Astrocyte of the spinal cord (primary cell): ENCODE data around the gene EHMT1.

Experiments used
- DNase-seq: peaks from one replicate; pipeline ENCODE4 v3.0.0; 2011; ENCODE audit warnings: low read depth, low spot score
- H3K4me3 ChIP-seq: 2 replicates; pipeline ENCODE4 v1.5.1; 2011; ENCODE audit warnings: low read depth, mild to moderate bottlenecking, low read length, moderate library complexity
- in situ Hi-C: cut with HindIII; loops from 2 replicates; pipeline ENCODE4 v1.10.0; 2017; ENCODE audit warnings: low sequenced_read_pairs
- TF ChIP-seq, protein P1 (sequence below): IDR thresholded peaks from 2 replicates; pipeline ENCODE4 v1.5.1; 2012; ENCODE audit warnings: low read depth, mild to moderate bottlenecking, low read length, inconsistent platforms

Gene EHMT1

DNA sequence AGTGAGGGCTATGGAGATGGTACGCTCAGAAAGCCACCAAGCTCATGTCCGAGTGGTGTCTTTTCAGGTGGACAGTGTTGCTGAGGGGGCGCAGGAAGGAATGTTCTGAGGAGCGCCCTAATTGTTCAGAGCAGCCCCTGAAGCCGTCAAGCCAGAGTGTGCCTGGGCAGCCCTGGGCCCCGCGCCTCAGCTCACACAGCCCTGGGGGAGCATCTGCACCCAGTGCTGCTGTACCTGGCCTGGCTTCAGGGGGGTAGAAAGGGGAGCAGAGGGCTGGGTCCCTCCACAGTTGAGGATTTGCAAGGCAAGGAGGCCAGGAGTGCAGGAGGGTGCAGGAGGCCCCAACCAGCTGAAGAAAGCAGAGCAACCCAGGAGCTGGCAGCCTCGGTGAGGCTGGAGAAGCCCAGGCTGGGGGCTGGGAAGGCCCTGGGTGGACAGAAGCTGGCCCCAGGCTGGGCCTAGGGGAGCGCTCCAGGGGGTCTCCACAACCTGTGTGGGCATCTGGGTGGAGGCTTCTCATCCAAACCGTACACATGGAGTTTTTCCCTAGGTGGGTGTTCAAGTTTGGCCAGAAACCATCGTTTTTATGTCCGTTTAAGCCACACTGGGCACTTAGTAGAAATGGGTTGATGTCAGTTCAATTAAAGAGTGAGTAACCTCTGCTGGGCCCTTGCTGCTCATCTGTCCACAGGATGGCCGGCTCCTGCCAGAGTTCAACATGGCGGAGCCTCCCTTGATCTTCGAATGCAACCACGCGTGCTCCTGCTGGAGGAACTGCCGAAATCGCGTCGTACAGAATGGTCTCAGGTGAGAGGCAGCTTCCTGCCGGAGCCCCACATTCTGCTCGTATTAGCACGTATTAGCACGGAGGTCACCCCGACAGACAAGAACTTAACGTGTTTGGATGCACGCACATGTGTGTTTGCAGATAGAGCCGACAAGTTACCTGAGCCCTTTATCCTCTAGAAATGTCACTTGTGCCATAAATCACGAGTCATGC is 196.8 kb downstream of the EHMT1 start:
- in situ Hi-C loops = no loop called here
- TF ChIP-seq, protein P1, sequence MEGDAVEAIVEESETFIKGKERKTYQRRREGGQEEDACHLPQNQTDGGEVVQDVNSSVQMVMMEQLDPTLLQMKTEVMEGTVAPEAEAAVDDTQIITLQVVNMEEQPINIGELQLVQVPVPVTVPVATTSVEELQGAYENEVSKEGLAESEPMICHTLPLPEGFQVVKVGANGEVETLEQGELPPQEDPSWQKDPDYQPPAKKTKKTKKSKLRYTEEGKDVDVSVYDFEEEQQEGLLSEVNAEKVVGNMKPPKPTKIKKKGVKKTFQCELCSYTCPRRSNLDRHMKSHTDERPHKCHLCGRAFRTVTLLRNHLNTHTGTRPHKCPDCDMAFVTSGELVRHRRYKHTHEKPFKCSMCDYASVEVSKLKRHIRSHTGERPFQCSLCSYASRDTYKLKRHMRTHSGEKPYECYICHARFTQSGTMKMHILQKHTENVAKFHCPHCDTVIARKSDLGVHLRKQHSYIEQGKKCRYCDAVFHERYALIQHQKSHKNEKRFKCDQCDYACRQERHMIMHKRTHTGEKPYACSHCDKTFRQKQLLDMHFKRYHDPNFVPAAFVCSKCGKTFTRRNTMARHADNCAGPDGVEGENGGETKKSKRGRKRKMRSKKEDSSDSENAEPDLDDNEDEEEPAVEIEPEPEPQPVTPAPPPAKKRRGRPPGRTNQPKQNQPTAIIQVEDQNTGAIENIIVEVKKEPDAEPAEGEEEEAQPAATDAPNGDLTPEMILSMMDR = no peak
- no peak overlapping the region for H3K4me3 ChIP-seq
- DNase-seq = no peak

DNA sequence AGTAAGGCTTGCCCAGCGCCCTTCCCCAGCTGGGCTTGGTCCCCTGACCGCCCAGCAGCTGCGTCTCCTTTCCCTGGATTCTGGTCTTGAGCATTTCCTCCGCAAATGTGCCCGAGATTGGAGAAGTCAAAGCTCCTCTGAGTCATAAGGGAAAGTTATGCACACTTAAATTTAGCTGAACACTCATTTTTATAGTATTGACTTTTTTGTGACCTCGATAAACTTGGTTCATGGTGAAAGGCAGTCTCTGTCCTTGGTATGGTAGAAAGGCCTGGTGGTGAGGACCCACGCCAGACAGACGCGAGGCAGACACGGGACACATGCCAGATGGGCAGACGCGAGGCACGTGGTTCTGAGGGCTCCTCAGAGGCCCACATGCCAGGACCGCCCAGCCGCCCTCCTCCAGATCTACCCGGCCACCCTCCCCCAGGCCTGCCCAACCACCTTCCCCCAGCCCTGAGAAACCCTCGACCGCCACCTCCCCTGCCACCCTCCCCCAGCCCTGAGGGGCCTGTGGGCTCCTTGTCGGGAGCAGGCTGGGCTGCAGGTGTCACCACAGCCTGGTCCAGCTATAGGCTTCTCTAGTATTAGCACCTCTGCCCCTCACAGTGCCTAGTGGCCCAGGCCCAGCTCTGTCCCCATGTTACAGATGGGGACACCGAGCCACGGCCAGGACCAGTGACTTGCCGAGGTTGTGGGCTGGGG is 197.9 kb downstream of the EHMT1 start:
- TF ChIP-seq, protein P1 = no peak
- in situ Hi-C loops = no loop called here
- H3K4me3 ChIP-seq = no peak overlapping the region

DNA sequence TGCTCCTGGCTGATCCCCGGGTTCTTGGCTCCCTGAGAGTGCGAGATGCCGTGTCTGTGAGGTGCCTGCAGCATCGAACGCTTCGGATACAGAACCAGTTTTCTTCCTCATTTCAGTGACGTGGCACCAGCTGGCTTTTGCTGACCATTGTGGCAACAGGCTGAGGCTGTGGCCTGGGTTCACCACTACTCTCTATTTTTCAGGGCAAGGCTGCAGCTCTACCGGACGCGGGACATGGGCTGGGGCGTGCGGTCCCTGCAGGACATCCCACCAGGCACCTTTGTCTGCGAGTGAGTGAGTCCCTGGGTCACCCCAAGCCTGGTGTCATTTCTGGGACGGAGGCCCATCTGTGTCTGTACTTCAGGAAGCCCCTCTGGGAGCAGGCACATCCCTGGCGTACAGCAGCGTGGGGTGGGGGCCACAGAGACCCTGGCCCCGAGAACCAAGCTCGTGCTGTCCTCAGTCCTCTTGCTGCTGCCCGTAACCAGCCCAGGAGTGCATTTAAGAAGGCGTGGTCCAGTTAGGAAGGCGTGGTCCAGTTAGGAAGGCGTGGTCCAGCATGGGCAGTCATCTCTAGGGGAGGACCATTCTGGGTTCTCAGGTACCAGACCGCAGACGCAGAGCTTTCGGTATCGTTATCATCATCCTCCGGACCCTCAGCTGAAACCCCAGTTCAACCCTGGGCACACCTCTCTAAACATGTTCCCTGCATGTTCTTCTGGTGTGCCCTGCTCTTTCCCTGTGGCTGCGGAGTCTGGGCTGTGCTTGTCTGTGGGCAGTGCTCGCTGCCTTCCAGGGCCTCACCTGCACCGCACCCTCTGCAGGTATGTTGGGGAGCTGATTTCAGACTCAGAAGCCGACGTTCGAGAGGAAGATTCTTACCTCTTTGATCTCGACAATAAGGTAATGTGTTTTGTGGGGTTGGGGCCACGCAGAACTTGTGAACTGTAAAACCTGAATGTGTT is 198.7 kb downstream of the EHMT1 start:
- H3K4me3 ChIP-seq = no peak overlapping the region
- TF ChIP-seq, protein P1 = no peak
- DNase-seq = no peak
- in situ Hi-C loops = no loop called here

More for the DNA sequence above, 197.9 kb downstream of the EHMT1 start:
- DNase-seq = no peak

DNA sequence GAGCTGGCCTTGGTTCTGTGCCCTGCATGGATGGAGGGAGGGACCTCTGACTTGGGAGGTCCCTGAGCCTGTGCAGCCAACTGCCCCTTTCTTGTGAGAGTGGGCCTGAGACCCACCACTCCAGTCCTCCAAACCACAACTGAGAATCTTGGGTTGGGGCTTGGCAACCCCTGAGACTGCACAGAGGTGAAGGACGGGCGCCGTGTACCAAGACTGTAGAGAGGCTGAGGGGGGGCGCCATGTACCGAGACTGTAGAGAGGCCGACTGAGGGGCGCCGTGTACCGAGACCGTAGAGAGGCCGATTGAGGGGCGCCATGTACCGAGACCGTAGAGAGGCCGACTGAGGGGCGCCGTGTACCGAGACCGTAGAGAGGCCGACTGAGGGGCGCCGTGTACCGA is 199.5 kb downstream of the EHMT1 start:
- no peak for DNase-seq
- in situ Hi-C loops = no loop called here
- TF ChIP-seq, protein P1 = no peak
- no peak overlapping the region for H3K4me3 ChIP-seq

DNA sequence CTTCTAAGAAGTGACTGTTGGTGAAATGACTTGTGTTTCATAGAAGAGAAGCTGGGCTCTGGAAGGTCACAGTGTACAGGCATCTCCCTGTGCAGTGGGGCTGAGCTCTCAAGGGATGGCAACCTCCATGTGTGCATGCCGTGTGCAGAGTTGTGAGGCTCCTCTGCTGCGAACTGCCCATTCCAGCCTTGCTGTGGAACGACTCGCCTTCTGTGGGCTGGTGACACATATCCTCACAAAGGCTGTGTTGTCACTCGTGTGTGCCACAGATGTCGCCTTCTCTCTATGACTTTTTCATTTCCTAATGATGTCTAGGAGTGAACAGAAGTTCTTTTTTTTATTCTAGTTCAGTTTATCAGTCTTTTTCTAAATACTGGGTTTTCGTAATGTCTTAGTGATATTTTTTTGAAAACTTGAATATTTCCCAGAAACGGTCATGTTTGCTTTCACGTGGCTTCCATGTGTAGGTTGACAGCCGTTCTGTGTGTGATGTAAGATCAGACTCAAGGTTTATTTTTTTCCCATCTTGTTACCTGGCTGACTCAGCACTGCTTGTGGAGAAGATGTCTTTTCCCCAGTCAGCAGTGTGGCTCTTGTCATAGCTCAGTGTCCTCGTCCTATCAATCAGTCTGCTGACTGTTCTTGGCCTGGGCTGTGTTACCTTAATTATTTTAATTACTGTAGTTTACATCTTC is 201.5 kb downstream of the EHMT1 start:
- no peak overlapping the region for H3K4me3 ChIP-seq
- TF ChIP-seq, protein P1 = no peak
- no peak for DNase-seq
- in situ Hi-C loops = no loop called here
